NT2/D1 (cell line): ENCODE results near the gene NKD1.
"Not testable (repeated sequence)": the region's sequence is repeated elsewhere in the genome, so short reads cannot be mapped to it uniquely, and the experiment has no call there.

Source experiments
- DNase-seq: peaks from one replicate; pipeline ENCODE4 v3.0.0-alpha.2; 2011; ENCODE audit warnings: low read depth, low spot score
- H3K27me3 ChIP-seq: 2 replicates; pipeline ENCODE4 v1.6.0; 2011; ENCODE audit warnings: mild to moderate bottlenecking; ENCODE audit not compliant: insufficient read length, insufficient read depth
- H3K36me3 ChIP-seq: 2 replicates; pipeline ENCODE4 v1.6.1; 2011; ENCODE audit warnings: mild to moderate bottlenecking, low read length, mixed read lengths; ENCODE audit not compliant: insufficient read depth, insufficient read length
- H3K4me1 ChIP-seq: 2 replicates; pipeline ENCODE4 v1.5.1; 2011; ENCODE audit not compliant: insufficient read depth, insufficient read length
- H3K4me3 ChIP-seq: 2 replicates; pipeline ENCODE4 v1.5.1; 2011; ENCODE audit warnings: low read depth; ENCODE audit not compliant: insufficient read length
- H3K9ac ChIP-seq: 2 replicates; pipeline ENCODE4 v1.6.0; 2011; ENCODE audit warnings: low read depth; ENCODE audit not compliant: insufficient read length
- H3K9me3 ChIP-seq: 2 replicates; pipeline ENCODE4 v1.5.1; 2011; ENCODE audit warnings: mild to moderate bottlenecking, low read length; ENCODE audit not compliant: insufficient read depth
- SUZ12 ChIP-seq: IDR thresholded peaks from 2 replicates; pipeline ENCODE4 v1.6.1; 2011; ENCODE audit not compliant: insufficient read length, insufficient read depth; ENCODE audit errors: extremely low read depth
- YY1 ChIP-seq: IDR thresholded peaks from 2 replicates; pipeline ENCODE4 v1.6.1; 2011; ENCODE audit not compliant: insufficient read length, insufficient read depth
- ZNF274 ChIP-seq: IDR thresholded peaks from 2 replicates; pipeline ENCODE4 v1.6.1; 2011; ENCODE audit warnings: mild to moderate bottlenecking, low read depth, low read length

The NKD1 gene

GRCh38 chr16:50578137-50578536, 29.9 kb downstream of the NKD1 start:
- Histone ChIP-seq H3K9ac (no peak overlapping the region), H3K9me3 (no peaks in the 10 kb centered on the region), H3K4me1 (peaks cover 12% of the 10 kb centered on the region), H3K4me3 (no peak overlapping the region), H3K27me3 (no peaks in the 10 kb centered on the region), H3K36me3 (peaks cover 50% of the 10 kb centered on the region)
- no peak for TF ChIP-seq SUZ12
- TF ChIP-seq YY1: no peak
- no peak for TF ChIP-seq ZNF274
- no peak for DNase-seq

- not testable (repeated sequence) for H3K4me1 ChIP-seq, H3K27me3 ChIP-seq, DNase-seq, H3K4me3 ChIP-seq, H3K9me3 ChIP-seq, H3K9ac ChIP-seq
- peaks cover 49% of the 10 kb centered on the region for H3K36me3 ChIP-seq
These were observed 31.2 kb downstream of the NKD1 start for GRCh38 chr16:50579373-50579772.

DNA sequence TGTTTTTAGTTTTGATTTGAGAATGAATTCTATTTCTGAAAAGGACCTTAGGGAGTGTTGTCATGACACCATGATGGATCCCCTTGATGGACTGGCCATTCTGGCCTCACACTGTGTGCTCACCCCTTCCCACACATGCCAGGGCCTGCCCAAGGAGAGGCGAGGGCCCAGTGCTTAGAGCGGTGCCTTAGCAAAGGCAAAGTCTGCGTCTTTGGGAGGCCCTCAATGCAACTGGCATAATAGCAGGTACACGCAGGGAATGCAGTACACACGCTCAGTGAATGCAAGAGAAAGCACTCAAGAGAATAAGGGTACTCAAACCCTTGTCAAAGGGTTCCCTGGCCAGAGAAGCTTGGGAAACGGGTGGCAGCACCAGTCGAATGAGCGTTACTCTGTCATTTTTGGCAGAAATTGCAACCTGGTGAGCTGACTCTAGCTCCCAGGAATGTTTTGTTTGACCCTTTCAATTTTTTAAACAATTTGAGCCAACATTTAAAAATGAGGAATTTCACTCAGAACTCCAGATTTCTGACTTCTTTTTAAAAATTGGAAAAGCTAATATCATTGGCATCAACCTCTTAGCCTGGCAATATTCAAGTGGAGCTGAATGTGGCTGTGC, 32.1 kb downstream of the NKD1 start:
- Histone ChIP-seq H3K9me3 (no peaks in the 10 kb centered on the region), H3K9ac (no peak overlapping the region), H3K4me1 (peaks cover 6% of the 10 kb centered on the region), H3K27me3 (no peaks in the 10 kb centered on the region), H3K36me3 (peaks cover 52% of the 10 kb centered on the region), H3K4me3 (no peak overlapping the region)
- TF ChIP-seq ZNF274 (no peak), YY1 (no peak), SUZ12 (no peak)
- no peak for DNase-seq

DNA sequence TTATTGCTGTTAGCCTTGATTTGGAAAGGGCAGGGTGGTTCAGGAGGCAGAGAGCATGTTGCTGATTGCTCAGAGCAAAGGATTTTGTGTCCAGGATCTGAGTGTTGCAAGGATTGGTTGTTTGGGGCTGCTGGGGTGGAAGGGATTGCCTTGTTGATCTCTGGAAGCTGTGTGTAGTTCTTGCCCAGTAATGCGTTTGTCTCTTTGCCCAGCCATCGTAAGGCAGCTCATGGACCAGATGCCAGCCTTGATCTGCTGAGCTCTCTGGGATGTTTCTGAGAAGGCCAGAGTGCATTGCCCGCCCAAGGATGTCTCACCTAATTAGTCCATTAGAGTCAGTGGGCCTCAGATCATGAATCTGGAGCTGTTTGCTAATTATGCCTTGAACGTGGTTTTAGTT, 33.6 kb downstream of the NKD1 start:
- Histone ChIP-seq H3K4me3 (no peak overlapping the region), H3K4me1 (peaks cover 6% of the 10 kb centered on the region), H3K27me3 (no peaks in the 10 kb centered on the region), H3K36me3 (peaks cover 55% of the 10 kb centered on the region), H3K9ac (no peak overlapping the region), H3K9me3 (peaks cover 3% of the 10 kb centered on the region; the same call in 1 of the 2 replicates)
- DNase-seq: no peak
- no peak for TF ChIP-seq ZNF274
- TF ChIP-seq SUZ12: no peak
- no peak for TF ChIP-seq YY1

DNA sequence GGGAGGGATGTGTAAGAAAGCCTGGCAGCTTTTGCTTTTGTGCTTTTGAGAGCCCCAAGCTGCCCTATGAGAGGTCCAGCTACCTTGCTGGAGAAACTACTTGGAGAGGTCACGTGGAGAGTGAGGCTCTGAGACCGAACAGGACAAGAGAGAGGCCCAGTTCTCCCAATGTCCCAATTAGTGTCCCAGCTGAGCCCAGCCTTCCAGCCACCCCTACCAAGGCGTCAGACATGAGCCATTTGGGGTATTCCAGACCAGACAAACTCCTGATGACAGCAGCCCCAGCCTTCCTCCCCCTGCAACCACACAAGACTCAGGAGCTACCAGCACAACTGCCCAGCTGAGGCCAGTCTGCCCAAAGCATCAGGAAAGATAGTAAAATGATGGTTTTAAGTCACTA, 35.0 kb downstream of the NKD1 start:
- H3K9ac ChIP-seq: no peak overlapping the region

DNA sequence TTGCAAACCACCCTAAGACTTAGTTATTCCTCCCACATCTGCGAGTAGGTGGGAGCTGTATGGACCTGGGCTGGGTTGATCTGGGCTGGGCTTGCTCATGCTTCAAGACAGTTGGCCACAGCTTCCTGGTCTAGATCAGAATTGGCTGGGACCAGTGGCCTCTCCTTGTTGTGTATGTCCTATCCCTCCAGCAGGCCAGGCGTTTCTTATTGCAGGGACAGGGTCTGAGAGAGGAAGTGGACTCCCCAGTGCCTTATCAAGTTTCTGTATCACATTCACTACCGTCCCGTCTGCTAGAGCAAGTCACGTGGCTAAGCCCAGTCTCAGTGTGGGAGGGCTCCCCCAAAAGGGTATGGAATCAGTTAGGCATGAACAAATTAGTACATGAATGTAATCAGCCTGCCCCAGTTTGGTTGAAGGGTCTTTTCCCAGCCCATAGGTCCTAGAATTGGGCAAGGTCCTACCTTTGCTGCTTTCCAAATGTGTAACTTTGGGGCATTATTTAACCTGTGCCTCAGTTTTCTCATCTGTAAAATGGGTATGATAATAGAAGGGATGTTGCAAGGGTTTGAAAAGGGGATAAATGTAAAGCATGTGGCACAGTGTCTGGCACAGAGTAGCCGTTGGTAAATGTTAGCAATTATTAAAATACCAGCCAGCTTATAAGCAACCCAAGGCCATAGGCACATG, 36.0 kb downstream of the NKD1 start:
- Histone ChIP-seq H3K9ac (no peak overlapping the region), H3K4me1 (peaks cover 9% of the 10 kb centered on the region), H3K27me3 (no peaks in the 10 kb centered on the region), H3K36me3 (peaks cover 47% of the 10 kb centered on the region), H3K9me3 (peaks cover 7% of the 10 kb centered on the region; the same call in 1 of the 2 replicates), H3K4me3 (no peak overlapping the region)
- TF ChIP-seq SUZ12 (no peak), ZNF274 (no peak), YY1 (no peak)
- DNase-seq: no peak

More for the DNA sequence above, 35.0 kb downstream of the NKD1 start:
- no peak for DNase-seq
- Histone ChIP-seq H3K36me3 (peaks cover 54% of the 10 kb centered on the region), H3K4me3 (no peak overlapping the region), H3K4me1 (peaks cover 8% of the 10 kb centered on the region), H3K9me3 (peaks cover 7% of the 10 kb centered on the region; the same call in 1 of the 2 replicates), H3K27me3 (no peaks in the 10 kb centered on the region)
- TF ChIP-seq ZNF274 (no peak), SUZ12 (no peak), YY1 (no peak)

GRCh38 chr16:50585331-50585776, 37.2 kb downstream of the NKD1 start:
- Histone ChIP-seq H3K4me1 (peaks cover 9% of the 10 kb centered on the region), H3K9me3 (peaks cover 7% of the 10 kb centered on the region; the same call in 1 of the 2 replicates), H3K27me3 (no peaks in the 10 kb centered on the region), H3K4me3 (no peak overlapping the region), H3K36me3 (peaks cover 41% of the 10 kb centered on the region), H3K9ac (no peak overlapping the region)
- TF ChIP-seq ZNF274 (no peak), YY1 (no peak), SUZ12 (no peak)
- DNase-seq: no peak
